ENCODE measurements around the gene PVALEF.

- TF ChIP-seq MAX (IDR thresholded peaks at IDR 0.05) (no peak), TAF1 (IDR thresholded peaks at IDR 0.05; ENCODE audit: low read depth) (no peak), NFIC (IDR thresholded peaks at IDR 0.05) (no peak), FOXM1 (IDR thresholded peaks at IDR 0.05; ENCODE audit: borderline replicate concordance, low read depth) (no peak), EP300 (IDR thresholded peaks at IDR 0.05; ENCODE audit: borderline replicate concordance) (no peak), TEAD4 (IDR thresholded peaks at IDR 0.05) (no peak), USF1 (IDR thresholded peaks at IDR 0.05) (no peak), REST (IDR thresholded peaks at IDR 0.05; ENCODE audit: low read depth) (no peak), RAD21 (IDR thresholded peaks at IDR 0.05; ENCODE audit: low read depth) (no peak), CREB1 (IDR thresholded peaks at IDR 0.05; ENCODE audit: low read depth) (no peak), YY1 (IDR thresholded peaks at IDR 0.05; ENCODE audit: low read depth) (no peak)
Measured at GRCh38 chr17:81206657-81207056, 41.4 kb downstream of the PVALEF start.

Measured in Ishikawa (cell line).